Stimulated activated CD8-positive, alpha-beta memory T cell treated with anti-CD3 and anti-CD28 coated beads, Interleukin-15, amount 100 ng/mL, for 48 hours (primary cell): ENCODE results near the gene TNRC6C.
"Not testable (repeated sequence)": the region's sequence is repeated elsewhere in the genome, so short reads cannot be mapped to it uniquely, and the experiment has no call there.

ENCODE experiments used
- DNase-seq, 2 donors: peaks; one replicate each; pipeline ENCODE4 v3.0.0-alpha.2; 2020; ENCODE audit warnings: low read depth in 2 of 2

TNRC6C gene

GRCh38 chr17:77929871-77930436 is 28.5 kb upstream of the TNRC6C start:
- no peak for DNase-seq

- DNase-seq = no peak
Measured at GRCh38 chr17:77930780-77931768, 27.4 kb upstream of the TNRC6C start.

GRCh38 chr17:77933777-77934398 is 24.6 kb upstream of the TNRC6C start:
- DNase-seq = no peak

- no peak for DNase-seq
Measured at GRCh38 chr17:77935121-77935571, 23.4 kb upstream of the TNRC6C start.

- not testable (repeated sequence) for DNase-seq
Measured at GRCh38 chr17:77935744-77936143, 22.8 kb upstream of the TNRC6C start.

- DNase-seq = no peak
Measured at GRCh38 chr17:77936881-77937280, 21.6 kb upstream of the TNRC6C start.

- DNase-seq = no peak
Measured at GRCh38 chr17:77941004-77941403, 17.5 kb upstream of the TNRC6C start.

- no peak for DNase-seq
Measured at GRCh38 chr17:77942112-77942988, 16.2 kb upstream of the TNRC6C start.

GRCh38 chr17:77943971-77944370 is 14.5 kb upstream of the TNRC6C start:
- DNase-seq = no peak

- DNase-seq = no peak
Measured at GRCh38 chr17:77944390-77945222, 13.9 kb upstream of the TNRC6C start.

- DNase-seq = no peak
Measured at GRCh38 chr17:77946900-77947645, 11.4 kb upstream of the TNRC6C start.

GRCh38 chr17:77948690-77949114 is 9.8 kb upstream of the TNRC6C start:
- DNase-seq = no peak

GRCh38 chr17:77951123-77951522 is 7.4 kb upstream of the TNRC6C start:
- DNase-seq = no peak

GRCh38 chr17:77952368-77952767 is 6.1 kb upstream of the TNRC6C start:
- DNase-seq = no peak

GRCh38 chr17:77957235-77957856 is 1.2 kb upstream of the TNRC6C start:
- no peak for DNase-seq

- DNase-seq = no peak
Measured at GRCh38 chr17:77958716-77959125, 218 bp downstream of the TNRC6C start.

- DNase-seq = no peak
Measured at GRCh38 chr17:77959126-77959925, 823 bp downstream of the TNRC6C start.

- no peak for DNase-seq
Measured at GRCh38 chr17:77959926-77960521, 1.5 kb downstream of the TNRC6C start.
